ENCODE results near the gene PIK3R1.

Gene PIK3R1

DNA sequence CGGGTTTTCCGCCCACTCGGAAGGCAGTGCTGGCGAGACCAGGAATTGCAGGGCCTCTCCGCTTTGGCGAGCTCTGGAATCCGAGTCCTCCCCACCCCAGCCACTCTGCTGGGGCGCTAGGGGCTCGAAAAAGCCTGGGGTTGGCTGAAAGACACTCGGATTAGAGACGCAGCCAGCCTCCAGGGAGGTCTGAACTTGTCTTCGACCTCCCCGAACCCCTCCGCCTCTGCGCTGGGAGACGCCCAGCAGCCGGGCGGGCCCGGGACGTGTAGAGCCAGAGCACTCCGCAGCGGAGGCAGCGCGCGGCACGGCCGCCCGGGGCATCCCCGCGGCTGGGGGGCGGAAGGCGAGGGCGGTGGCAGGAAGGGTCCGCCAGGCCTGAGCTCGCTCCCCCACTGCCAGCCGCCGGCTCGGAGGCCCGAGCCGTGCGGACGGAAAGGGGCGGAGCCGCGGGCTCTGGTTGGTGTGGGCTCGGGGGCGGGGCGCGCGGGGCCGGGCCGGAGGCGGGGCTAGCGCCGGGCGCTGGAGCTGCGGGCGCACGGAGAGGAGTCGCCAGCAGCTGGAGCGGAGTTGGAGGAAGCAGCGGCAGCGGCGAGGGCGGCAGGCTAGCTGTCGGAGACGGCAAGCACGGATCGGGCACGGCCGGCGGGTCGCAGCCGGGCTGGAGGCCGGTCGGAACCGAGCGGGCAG, at the start of gene PIK3R1:
Gene PIK3R1, plus strand, starts transcription at position 549 of the 690 bp plus-strand sequence. CDS start 10,920 bp downstream, outside the sequence.
- Histone ChIP-seq H3F3A (ENCODE audit: control insufficient read depth, insufficient read depth) (0 out of 2 replicates have a peak, but pooled peaks cover 6% of the 10 kb centered on the region), H4K20me1 (ENCODE audit: control insufficient read depth, insufficient read depth, low read depth, low read length) (peaks cover 8% of the 10 kb centered on the region; the same call in 1 of the 2 replicates), H3K9me2 (replicated peaks; ENCODE audit: control insufficient read depth, low read length) (no peaks in the 10 kb centered on the region), H3K4me3 (ENCODE audit: low read length) (peak within 1 kb of the TSS; percentile 83), H3K27ac (ENCODE audit: low read depth, low read length) (peak within 1 kb of the TSS; percentile 89), H3K4me2 (ENCODE audit: low read length) (peak within 1 kb of the TSS; percentile 67), H3K9me3 (ENCODE audit: control insufficient read depth, insufficient read depth, low read length) (peaks cover 9% of the 10 kb centered on the region), H3K4me1 (ENCODE audit: control insufficient read depth, low read length) (peaks cover 24% of the 10 kb centered on the region), H3K36me3 (ENCODE audit: control insufficient read depth, low read length) (peaks cover 7% of the 10 kb centered on the region), H3K79me2 (ENCODE audit: control insufficient read depth, low read length) (peaks cover 41% of the 10 kb centered on the region), H3K27me3 (ENCODE audit: control insufficient read depth, low read length) (no peaks in the 10 kb centered on the region)
- TF ChIP-seq EZH2phosphoT487 (IDR thresholded peaks at IDR 0.05; ENCODE audit: borderline replicate concordance, low read length): no peak
- TF ChIP-seq, protein P1, sequence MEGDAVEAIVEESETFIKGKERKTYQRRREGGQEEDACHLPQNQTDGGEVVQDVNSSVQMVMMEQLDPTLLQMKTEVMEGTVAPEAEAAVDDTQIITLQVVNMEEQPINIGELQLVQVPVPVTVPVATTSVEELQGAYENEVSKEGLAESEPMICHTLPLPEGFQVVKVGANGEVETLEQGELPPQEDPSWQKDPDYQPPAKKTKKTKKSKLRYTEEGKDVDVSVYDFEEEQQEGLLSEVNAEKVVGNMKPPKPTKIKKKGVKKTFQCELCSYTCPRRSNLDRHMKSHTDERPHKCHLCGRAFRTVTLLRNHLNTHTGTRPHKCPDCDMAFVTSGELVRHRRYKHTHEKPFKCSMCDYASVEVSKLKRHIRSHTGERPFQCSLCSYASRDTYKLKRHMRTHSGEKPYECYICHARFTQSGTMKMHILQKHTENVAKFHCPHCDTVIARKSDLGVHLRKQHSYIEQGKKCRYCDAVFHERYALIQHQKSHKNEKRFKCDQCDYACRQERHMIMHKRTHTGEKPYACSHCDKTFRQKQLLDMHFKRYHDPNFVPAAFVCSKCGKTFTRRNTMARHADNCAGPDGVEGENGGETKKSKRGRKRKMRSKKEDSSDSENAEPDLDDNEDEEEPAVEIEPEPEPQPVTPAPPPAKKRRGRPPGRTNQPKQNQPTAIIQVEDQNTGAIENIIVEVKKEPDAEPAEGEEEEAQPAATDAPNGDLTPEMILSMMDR (IDR thresholded peaks at IDR 0.05; ENCODE audit: low read depth, low read length, poor library complexity, severe bottlenecking): no peak

DNA sequence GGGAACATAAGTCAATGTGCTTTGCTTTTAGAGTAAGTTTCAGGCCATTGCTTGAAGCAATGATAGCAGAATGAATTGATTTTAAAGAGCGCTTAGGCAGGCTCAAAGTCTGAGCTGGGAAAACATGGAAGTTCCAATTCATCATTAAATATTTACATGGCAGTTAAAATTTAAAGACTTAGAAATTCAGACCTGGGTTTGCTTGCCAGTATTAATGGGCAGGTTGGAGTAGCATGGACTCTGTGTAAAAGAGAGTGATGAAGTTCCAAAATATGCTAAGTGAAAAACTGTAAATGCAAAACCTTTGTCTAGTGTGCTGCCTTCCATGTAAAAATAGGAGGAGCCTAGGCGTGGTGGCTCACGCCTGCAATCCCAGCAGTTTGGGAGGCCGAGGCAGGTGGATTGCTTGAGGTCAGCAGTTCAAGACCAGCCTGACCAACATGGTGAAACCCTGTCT, 48.3 kb upstream of the PIK3R1 start:
- Histone ChIP-seq H3K4me3 (ENCODE audit: low read length) (no peak overlapping the region), H3K27me3 (ENCODE audit: control insufficient read depth, low read length) (no peaks in the 10 kb centered on the region), H3K4me2 (ENCODE audit: low read length) (no peak overlapping the region), H4K20me1 (ENCODE audit: control insufficient read depth, insufficient read depth, low read depth, low read length) (no peaks in the 10 kb centered on the region), H3K27ac (ENCODE audit: low read depth, low read length) (no peak overlapping the region), H3F3A (ENCODE audit: control insufficient read depth, insufficient read depth) (no peaks in the 10 kb centered on the region), H3K4me1 (ENCODE audit: control insufficient read depth, low read length) (no peaks in the 10 kb centered on the region), H3K79me2 (ENCODE audit: control insufficient read depth, low read length) (no peaks in the 10 kb centered on the region), H3K36me3 (ENCODE audit: control insufficient read depth, low read length) (no peaks in the 10 kb centered on the region), H3K9me3 (ENCODE audit: control insufficient read depth, insufficient read depth, low read length) (no peaks in the 10 kb centered on the region), H3K9me2 (replicated peaks; ENCODE audit: control insufficient read depth, low read length) (no peaks in the 10 kb centered on the region)
- TF ChIP-seq, protein P1 (IDR thresholded peaks at IDR 0.05; ENCODE audit: low read depth, low read length, poor library complexity, severe bottlenecking): no peak
- no peak for TF ChIP-seq EZH2phosphoT487 (IDR thresholded peaks at IDR 0.05; ENCODE audit: borderline replicate concordance, low read length)

DNA sequence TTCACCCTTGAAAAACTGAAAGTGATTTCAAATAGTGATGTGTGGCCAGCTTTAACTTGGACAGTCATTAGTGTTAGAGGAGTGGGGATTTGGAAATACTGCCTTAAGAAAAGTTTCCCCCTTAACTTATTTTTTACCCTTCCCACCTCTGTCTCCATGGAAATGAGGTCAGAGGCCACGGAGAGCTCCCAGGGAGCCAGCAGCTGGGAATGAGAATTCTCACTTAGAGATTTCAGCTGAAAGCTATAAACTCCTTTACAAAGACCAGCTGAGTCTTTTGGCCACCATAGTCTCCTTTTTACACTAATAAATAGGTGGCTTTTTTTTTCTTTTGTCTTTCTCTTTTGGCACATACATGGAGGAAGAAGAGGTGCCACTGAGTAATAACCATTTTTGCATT, 45.7 kb upstream of the PIK3R1 start:
- Histone ChIP-seq H3K27me3 (ENCODE audit: control insufficient read depth, low read length) (no peaks in the 10 kb centered on the region), H3K9me2 (replicated peaks; ENCODE audit: control insufficient read depth, low read length) (no peaks in the 10 kb centered on the region), H3K4me1 (ENCODE audit: control insufficient read depth, low read length) (no peaks in the 10 kb centered on the region), H3K4me3 (ENCODE audit: low read length) (no peak overlapping the region), H3K4me2 (ENCODE audit: low read length) (no peak overlapping the region), H3K9me3 (ENCODE audit: control insufficient read depth, insufficient read depth, low read length) (no peaks in the 10 kb centered on the region), H3F3A (ENCODE audit: control insufficient read depth, insufficient read depth) (no peaks in the 10 kb centered on the region), H4K20me1 (ENCODE audit: control insufficient read depth, insufficient read depth, low read depth, low read length) (no peaks in the 10 kb centered on the region), H3K27ac (ENCODE audit: low read depth, low read length) (no peak overlapping the region), H3K79me2 (ENCODE audit: control insufficient read depth, low read length) (no peaks in the 10 kb centered on the region), H3K36me3 (ENCODE audit: control insufficient read depth, low read length) (no peaks in the 10 kb centered on the region)
- TF ChIP-seq EZH2phosphoT487 (IDR thresholded peaks at IDR 0.05; ENCODE audit: borderline replicate concordance, low read length): no peak
- TF ChIP-seq, protein P1 (IDR thresholded peaks at IDR 0.05; ENCODE audit: low read depth, low read length, poor library complexity, severe bottlenecking): no peak
